AG04450 (cell line): ENCODE results near the gene MSI2. TPM values are rescaled to one million over a fixed set of nuclear protein-coding genes. Genes with fewer than 3 reads are reported as not detected.

Experiments used
- CTCF ChIA-PET: fragments of 300-600, 350-600 bp; formaldehyde crosslinking; extraction: SDS; loops from one replicate; lab custom pipeline; 2022; ENCODE audit warnings: antibody characterized with exemption, inconsistent platforms; lab: Charles Lee
- POLR2A ChIA-PET: fragments of 350-600 bp; formaldehyde crosslinking; extraction: SDS; loops from one replicate; lab custom pipeline; 2021; ENCODE audit warnings: antibody characterized with exemption, inconsistent platforms; lab: Yijun Ruan, JAX
- DNase-seq: peaks from one replicate; pipeline ENCODE4 v3.0.0-alpha.2; 2011; ENCODE audit warnings: low read depth, low spot score
- H3K27ac ChIP-seq: one replicate; pipeline ENCODE4 v1.5.1; 2012; ENCODE audit warnings: low read depth, low read length, control low read depth
- H3K27me3 ChIP-seq: one replicate; pipeline ENCODE4 v1.6.0; 2012; ENCODE audit warnings: low read length; ENCODE audit not compliant: control insufficient read depth, insufficient read depth
- H3K4me3 ChIP-seq: 2 replicates; pipeline ENCODE4 v1.5.1; 2011; ENCODE audit warnings: mild to moderate bottlenecking, low read depth, low read length, control low read depth
- H3K9me3 ChIP-seq: 2 replicates; pipeline ENCODE4 v1.5.1; 2012; ENCODE audit warnings: low read length; ENCODE audit not compliant: control insufficient read depth, insufficient read depth
- polyA plus RNA-seq: library from polyadenylated mRNA; depleted of rRNA; stranded (reverse); fragments of >200 nt; gene quantifications from 2 replicates; pipeline ENCODE4 v1.2.3, GENCODE V29; 2011
- TF ChIP-seq, protein P1 (sequence below): IDR thresholded peaks from 2 replicates; pipeline ENCODE4 v1.5.1; 2011; ENCODE audit warnings: low read depth, low read length, control low read depth, inconsistent platforms

MSI2 gene
- polyA plus RNA-seq, 1 experiment: 26.2 TPM

DNA sequence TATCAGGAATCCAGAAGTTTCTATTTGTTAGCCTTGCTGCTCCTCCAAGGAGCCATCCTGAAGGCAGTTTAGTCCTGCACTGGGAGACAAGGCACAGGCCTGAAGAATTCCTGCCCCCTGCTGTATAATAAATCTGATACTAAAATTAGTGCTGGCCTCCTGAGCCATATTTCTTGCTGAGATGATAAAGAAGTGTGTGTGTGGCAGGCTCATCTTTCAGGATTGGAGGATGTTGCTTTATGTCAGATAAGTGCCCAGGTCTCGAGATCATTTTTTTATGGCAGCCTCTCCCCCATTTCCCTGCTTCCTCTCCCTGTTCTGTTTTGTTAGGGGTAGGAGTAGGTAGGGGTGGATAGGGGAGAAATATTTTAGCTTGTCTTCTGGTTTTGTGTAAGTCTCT lies 26.0 kb downstream of the MSI2 start:
- POLR2A ChIA-PET: interaction anchor here (0.6 kb wide), 1 partner anchor 524 kb away, joined by 4 read pairs; no protein-coding TSS in a partner anchor
- TF ChIP-seq, protein P1, sequence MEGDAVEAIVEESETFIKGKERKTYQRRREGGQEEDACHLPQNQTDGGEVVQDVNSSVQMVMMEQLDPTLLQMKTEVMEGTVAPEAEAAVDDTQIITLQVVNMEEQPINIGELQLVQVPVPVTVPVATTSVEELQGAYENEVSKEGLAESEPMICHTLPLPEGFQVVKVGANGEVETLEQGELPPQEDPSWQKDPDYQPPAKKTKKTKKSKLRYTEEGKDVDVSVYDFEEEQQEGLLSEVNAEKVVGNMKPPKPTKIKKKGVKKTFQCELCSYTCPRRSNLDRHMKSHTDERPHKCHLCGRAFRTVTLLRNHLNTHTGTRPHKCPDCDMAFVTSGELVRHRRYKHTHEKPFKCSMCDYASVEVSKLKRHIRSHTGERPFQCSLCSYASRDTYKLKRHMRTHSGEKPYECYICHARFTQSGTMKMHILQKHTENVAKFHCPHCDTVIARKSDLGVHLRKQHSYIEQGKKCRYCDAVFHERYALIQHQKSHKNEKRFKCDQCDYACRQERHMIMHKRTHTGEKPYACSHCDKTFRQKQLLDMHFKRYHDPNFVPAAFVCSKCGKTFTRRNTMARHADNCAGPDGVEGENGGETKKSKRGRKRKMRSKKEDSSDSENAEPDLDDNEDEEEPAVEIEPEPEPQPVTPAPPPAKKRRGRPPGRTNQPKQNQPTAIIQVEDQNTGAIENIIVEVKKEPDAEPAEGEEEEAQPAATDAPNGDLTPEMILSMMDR: no peak
- CTCF ChIA-PET: interaction anchor here (0.6 kb wide), 1 partner anchor 21 kb away, joined by 3 read pairs; no protein-coding TSS in a partner anchor
- Histone ChIP-seq H3K4me3 (no peak overlapping the region), H3K27me3 (no peaks in the 10 kb centered on the region), H3K27ac (no peak overlapping the region), H3K9me3 (no peaks in the 10 kb centered on the region)
- DNase-seq: no peak

DNA sequence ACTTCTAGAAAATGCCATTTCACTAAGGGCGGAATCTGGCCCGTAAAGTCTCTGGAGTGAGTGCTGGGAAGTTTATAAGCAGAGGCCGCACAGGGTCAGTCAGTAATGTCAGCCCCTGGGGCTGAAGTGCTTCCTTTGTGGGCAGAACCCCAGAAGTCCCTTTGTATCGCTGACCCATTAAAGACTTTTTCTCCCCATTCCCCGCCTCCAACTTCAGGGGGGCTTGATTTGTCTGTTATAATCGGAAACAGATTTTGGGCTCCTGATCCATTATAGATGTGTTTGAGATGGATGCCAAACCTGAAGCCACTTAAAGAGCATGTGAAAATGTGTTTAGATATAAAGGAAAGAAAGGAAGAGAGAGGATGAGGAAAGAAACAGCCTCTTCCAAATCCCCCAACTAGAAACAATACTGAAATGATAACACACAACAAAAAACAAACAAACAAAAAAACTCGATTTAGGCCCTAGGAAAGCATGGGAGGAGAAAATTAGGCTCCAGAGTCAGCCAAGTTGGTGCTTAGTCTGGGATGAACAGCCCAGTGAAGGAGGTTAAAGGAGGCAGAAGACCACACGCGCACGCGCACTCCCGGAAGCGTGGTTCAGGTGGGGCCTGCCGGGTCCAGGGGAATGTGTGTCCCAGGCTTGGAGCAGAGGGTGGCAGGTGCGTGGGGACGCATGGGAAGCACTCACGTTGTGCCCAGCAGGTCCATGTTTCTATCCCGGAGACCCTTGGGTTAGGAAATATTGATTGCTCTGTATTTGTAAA lies 27.1 kb downstream of the MSI2 start:
- Histone ChIP-seq H3K27me3 (no peaks in the 10 kb centered on the region), H3K27ac (no peak overlapping the region), H3K9me3 (no peaks in the 10 kb centered on the region), H3K4me3 (no peak overlapping the region)
- POLR2A ChIA-PET: no interaction called here
- TF ChIP-seq, protein P1: no peak
- DNase-seq: no peak
- CTCF ChIA-PET: no interaction called here

DNA sequence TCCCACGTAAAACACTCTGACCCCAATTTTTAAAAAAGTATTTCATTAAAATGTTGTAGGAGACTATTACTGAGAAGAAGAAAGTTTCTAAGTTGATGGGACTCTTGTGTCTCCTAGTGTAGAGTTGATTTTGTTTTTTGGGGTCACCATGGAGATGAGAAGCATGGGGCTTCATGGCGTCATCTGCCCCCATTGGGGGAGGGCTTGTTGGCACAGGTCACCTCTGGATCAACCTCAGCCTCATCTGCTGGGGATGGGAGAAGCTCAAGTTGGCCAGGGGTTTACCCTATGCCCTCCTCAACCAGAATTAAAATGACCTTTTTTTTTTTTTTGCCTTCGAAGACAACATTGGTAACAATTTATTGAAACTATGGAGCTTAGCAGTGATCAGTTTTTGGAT lies 28.3 kb downstream of the MSI2 start:
- H3K9me3 ChIP-seq: no peaks in the 10 kb centered on the region
- CTCF ChIA-PET: interaction anchor here (0.8 kb wide), 1 partner anchor 42 kb away, joined by 4 read pairs; no protein-coding TSS in a partner anchor
- H3K4me3 ChIP-seq: no peak overlapping the region
- POLR2A ChIA-PET: no interaction called here
- no peak for DNase-seq
- no peaks in the 10 kb centered on the region for H3K27me3 ChIP-seq
- TF ChIP-seq, protein P1: no peak
- H3K27ac ChIP-seq: no peak overlapping the region

DNA sequence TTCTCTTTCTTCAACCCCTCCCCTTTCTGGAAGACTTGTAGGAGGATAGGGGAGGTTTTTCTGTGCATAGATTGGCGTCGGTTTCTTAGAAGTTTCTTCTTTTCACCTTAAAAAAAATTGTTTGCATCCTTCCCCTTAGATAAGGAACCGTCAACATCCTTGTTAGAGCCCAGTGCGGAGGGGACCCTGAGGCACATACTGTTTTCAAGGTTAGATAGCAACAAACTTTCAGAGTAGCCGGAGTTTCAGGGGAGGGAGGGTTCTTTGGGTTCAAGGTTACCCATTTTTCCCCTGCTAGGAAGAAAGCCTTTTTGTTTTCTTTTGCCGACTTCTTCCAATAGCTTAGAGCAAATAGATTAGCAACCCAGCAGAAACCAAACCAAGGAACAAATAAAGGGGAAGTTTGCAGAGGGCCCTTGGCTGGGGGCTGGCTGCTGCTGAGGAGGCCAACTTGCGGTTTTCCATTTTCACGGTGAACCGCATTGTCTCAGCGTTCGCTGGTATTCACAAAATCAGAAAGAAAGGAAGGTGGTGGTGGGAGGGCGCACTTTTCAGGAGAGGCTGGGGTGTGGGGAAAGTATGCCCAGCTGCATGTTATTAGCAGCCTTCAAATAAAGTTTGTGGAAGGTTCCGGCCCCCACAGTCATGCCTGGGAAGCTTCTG lies 28.8 kb downstream of the MSI2 start:
- Histone ChIP-seq H3K27ac (no peak overlapping the region), H3K4me3 (no peak overlapping the region), H3K27me3 (no peaks in the 10 kb centered on the region), H3K9me3 (no peaks in the 10 kb centered on the region)
- POLR2A ChIA-PET: no interaction called here
- TF ChIP-seq, protein P1: no peak
- CTCF ChIA-PET: interaction anchor here (0.8 kb wide), 1 partner anchor 42 kb away, joined by 4 read pairs; no protein-coding TSS in a partner anchor
- no peak for DNase-seq

DNA sequence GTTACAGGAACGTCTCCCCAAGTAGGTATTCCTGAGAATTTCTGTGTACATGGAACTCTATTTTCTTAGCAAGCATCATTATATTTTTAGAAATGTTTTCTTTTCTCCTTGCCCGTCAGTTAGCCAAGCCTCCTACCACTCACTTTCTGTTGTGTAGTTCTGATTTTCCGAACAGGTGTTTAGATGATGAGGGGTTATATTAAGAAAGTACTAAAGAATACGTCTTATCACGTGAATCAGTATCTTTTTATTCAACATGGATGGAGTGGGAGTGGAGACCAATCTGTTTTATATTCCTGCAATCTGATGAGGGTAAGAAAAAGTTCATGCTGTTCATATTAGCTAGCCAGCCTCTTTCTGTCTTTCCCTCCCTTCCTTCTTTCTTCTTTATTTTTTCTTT lies 29.4 kb downstream of the MSI2 start:
- H3K4me3 ChIP-seq: no peak overlapping the region
- no peak for DNase-seq
- ChIA-PET CTCF (interaction anchor here (1.0 kb wide), 1 partner anchor 386 kb away, joined by 3 read pairs; no protein-coding TSS in a partner anchor), POLR2A (no interaction called here)
- no peaks in the 10 kb centered on the region for H3K27me3 ChIP-seq
- no peaks in the 10 kb centered on the region for H3K9me3 ChIP-seq
- TF ChIP-seq, protein P1: no peak
- H3K27ac ChIP-seq: no peak overlapping the region
